Iris pigment epithelial cell (primary cell): ENCODE results near the gene KLHL34.

Source experiments
- DNase-seq: peaks from one replicate; pipeline ENCODE4 v3.0.0-alpha.2; 2011; ENCODE audit warnings: low read depth

KLHL34 gene

DNA sequence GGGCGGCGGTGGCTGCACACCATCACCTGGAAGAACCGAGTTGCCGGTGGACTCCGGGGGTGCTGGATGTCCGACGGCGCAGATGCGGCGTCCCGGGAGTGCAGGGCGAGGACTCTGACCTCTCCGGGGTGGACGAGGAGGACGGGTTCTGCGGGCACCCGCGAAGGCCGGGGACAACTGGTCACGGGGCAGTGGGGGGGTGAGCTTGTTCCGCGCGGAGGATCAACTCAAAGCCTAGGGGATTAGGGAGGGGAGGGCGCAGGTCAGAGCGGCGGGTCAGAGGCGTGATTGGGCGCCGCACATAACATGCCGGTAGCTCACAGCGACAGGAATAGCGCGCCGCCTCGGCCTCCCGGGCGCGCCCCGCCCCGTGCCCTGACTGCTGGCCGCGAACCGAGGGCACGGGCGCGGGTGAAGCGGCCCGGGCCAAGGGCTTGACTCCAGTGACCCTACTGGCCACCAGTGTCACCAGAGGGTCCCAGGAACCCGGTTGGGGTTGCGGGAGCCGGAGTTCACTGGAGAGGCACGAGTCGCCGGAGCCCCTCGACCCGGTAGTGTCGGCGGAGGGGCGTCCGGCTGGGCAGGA, at the start of gene KLHL34:
KLHL34 (minus strand) TSS at position 179 of the 586 bp plus-strand sequence. CDS start 542 bp downstream, outside the sequence.
- DNase-seq, result no peak

DNA sequence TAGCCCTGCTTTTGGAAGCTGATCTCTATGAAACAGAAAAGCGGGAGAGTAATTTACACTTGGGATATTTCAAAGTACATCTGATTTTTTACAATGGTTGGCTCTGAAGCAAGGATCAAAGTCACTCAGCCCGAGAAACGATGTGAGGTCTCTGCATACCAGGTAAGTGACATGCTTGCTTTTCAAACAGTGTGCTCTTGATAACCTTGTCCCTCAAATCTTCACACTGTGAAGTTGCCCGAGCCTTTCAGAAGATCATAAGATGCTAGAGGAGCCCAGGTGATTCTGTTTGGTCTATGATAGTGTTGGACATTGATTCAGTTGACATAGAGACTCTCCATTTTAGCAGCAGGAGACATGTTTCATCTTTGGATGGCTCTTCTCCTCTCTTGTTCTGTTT, 47.1 kb upstream of the KLHL34 start:
- no peak for DNase-seq

GRCh38 chrX:21702725-21703124, 44.6 kb upstream of the KLHL34 start:
- DNase-seq, result no peak

DNA sequence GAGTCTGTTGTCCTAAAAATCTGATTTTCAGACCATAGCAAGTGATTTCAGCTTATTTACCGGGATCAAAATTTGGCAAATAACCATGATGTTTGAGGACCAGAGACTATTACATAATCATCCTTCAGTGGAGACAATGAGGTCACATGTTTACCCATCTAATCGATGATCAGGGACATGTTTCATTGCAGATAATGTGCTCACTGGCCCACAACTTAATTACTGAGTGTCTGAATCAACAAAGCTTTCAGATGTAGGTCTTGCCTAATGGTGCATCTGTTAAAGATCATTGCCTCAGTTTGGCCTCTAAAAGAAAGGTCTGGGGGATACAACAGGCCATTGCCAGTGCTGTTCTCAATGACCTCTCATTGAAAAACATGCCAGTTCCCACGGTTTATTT, 42.8 kb upstream of the KLHL34 start:
- DNase-seq, result no peak

GRCh38 chrX:21700275-21700674, 42.1 kb upstream of the KLHL34 start:
- DNase-seq, result no peak

DNA sequence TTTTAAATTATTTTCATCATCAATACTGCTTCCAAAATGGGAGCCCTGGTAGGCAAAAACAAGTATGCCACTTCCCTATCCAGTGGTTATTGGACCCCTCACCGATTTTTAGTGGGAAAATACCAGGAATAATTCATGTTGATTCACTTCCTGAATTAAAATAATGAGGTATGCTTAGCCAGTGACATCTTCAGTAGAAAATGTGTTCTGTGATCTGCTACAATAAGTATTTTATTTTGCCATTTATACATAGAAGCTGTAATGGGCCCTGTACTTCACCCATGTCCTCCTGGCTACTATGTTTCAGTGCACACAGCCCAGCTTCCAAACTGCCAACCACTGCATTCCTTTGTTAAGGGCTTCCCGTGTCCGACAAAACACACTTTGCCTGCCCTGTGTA, 41.0 kb upstream of the KLHL34 start:
- peak; percentile 13 for DNase-seq

GRCh38 chrX:21698272-21698671, 40.1 kb upstream of the KLHL34 start:
- no peak for DNase-seq

DNA sequence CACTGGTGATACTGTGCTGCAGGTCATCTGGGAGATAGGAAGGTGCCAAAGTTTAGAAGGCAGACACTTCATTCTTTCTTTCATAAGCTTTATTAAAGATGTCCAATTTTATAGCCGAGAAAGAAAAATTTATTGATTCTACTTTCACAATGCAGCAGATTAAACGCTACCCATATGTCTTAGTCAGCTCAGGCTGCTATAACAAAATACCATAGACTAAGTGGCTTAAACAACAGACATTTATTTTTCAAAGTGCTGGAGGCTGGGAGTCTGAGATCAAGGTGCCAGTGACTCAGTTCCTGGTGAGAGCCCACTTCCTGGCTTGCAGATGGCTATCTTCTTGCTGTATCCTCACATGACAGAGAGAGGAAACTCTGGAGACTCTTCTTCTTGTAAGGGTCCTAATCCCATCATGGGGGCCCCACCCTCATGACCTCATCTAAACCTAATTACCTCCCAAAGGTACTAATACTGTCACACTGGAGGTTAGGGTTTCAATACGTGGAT, 33.4 kb upstream of the KLHL34 start:
- DNase-seq, result peak; percentile 11

DNA sequence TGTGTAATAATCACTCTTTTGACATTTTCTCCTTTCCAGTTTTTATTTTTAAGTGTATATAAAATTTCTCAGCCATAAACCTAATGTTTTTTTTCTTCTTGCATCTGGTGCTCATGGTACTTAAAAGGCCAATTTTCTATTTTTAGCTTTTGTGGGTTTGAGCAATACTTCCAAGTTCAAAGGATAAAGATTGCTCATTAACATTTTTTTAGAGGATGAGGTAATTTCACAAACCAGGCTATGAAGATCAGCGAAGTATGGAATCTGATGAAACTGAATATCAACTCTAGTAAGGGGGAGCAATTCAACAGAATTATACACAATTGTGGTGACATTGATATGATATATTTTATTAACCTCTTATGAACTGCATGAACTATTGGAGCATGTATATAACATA, 25.8 kb upstream of the KLHL34 start:
- peak; percentile 54 for DNase-seq

GRCh38 chrX:21678048-21678612, 20.0 kb upstream of the KLHL34 start:
- no peak for DNase-seq

DNA sequence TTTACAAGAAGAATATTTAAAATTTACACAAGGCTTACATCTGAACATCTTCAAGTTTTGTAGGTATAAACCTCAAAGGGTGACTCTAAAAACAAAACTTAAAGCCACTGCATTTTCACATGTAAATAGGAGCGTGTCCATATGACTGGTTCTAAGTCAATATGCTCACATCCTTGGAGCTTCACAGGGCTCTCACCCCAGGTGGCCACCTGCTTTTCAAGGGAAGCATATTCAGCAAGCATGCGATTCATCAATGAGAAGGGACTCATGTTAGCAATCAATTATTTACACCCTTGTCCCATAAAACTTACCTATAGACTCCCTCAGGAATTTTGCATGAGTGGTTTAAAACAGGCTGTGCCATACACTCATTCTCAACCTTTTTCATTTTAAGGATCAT, 17.8 kb upstream of the KLHL34 start:
- no peak for DNase-seq

DNA sequence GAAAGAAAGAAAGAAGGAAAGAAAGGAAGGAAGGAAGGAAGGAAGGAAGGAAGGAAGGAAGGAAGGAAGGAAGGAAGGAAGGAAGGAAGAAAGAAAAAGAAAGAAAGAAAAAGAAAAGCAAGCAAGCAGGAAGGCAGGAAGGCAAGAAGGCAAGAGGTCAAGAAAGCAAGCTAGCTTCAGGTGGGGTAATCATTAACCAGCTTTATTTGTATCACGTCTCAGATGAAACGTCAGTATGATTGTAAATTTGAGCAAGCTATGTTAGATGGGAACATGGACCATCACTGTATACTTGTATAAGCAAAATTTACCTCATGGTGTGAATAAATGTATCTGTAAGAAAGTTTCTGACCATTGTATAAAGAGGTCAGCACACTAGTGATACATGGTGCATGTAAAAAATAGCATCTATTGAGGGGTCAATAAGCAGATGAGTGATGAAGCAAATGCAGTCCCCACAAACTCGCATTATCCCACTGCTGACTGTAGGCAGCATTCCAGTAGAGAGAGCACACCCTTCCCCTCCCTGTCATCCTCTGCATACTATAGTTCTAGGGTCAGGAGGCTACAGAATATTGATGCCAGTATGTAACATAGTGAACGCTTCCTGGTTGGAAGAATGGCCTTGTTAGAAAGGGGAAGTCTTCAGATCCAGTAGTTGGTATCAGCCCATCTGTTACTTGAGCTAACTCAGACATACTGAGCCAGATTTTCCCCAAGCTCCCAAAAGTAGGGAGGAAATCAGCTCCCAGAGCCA, 16.5 kb upstream of the KLHL34 start:
- DNase-seq, result no peak

- DNase-seq, result no peak
Observed at GRCh38 chrX:21666679-21667078, 8.5 kb upstream of the KLHL34 start.

- no peak for DNase-seq
Observed at GRCh38 chrX:21666252-21666651, 8.1 kb upstream of the KLHL34 start.

GRCh38 chrX:21662761-21663160, 4.6 kb upstream of the KLHL34 start:
- no peak for DNase-seq

DNA sequence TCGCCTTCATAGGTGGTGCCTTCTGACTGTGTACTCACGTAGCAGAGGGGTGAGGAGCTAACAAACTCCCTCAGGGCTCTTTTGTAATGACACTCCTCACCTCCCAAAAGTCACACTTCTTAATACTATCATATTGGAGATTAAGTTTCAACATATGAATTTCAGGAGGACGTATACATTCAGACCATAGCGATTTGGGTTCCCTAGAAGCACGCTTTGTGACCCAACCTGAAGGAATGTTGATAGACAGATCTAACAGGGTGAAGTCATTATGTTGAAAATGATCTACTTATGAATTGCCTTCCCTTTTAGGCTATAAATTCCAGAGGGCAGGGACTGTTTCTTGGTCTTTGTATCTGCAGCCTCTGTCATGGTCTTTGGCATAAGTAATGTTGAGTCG, 3.2 kb upstream of the KLHL34 start:
- DNase-seq, result no peak

GRCh38 chrX:21660156-21660555, 2.0 kb upstream of the KLHL34 start:
- DNase-seq, result no peak

- DNase-seq, result no peak
Observed at GRCh38 chrX:21659320-21659719, 1.2 kb upstream of the KLHL34 start.

DNA sequence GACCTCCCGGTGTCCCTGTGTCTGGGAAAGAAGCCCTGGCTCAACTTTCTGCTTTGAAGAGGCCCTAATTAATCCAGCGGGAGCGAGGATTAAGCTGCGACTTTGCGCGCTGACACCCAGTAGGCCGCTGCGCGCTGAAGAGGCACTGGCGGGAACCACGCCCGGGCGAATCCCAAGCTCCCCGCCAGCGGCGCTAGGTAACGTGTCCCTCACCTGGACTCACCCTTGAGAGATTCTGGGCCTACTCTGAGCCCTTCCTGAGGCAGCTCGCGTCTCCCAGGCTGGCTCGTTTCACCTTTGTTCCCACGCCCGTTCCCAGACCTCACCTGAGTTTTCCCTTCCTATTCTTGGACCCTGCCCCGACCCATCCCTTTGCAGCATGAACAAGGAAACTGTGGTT, 616 bp upstream of the KLHL34 start:
- DNase-seq, result no peak

DNA sequence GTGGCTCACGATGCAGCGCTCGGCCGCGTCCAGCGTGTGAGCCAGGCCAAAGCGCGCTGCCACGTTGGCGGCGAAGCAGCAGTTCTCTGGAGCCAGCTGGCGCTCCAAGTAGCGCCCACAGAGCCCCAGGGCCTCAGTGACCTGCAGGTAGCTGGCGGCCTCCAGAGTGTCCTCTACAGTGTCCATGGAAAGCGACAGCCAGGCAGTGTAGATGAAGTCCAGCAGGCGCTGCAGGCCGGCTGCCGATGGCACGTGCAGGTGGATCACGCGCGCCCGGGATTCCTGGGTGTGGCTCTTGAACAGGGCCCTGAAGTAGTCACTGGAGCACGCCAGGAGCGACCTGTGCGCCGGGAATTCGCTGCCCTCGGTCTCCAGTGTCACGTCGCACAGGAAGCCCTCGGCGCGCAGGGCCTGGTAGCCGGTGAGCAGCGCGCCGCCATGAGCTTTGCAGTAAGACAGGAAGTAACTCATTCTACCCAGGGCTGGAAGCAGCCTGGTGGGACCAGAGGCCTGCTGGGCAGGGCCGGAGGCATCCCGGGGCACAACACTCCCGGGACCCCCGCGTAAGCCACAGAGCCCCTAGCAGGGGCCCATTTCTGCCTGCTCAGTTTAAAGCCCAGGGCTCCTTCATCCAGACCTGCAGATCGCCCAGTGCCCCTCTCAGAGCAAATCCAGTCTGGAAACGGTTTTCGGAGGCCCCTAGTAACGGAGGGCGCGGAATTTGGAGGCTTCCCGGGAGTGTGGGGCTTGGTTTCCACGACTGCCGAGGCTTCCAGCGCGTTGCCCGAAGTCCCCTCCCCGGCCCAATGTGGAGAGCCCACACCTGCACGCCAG, 595 bp downstream of the KLHL34 start:
- DNase-seq, result no peak

DNA sequence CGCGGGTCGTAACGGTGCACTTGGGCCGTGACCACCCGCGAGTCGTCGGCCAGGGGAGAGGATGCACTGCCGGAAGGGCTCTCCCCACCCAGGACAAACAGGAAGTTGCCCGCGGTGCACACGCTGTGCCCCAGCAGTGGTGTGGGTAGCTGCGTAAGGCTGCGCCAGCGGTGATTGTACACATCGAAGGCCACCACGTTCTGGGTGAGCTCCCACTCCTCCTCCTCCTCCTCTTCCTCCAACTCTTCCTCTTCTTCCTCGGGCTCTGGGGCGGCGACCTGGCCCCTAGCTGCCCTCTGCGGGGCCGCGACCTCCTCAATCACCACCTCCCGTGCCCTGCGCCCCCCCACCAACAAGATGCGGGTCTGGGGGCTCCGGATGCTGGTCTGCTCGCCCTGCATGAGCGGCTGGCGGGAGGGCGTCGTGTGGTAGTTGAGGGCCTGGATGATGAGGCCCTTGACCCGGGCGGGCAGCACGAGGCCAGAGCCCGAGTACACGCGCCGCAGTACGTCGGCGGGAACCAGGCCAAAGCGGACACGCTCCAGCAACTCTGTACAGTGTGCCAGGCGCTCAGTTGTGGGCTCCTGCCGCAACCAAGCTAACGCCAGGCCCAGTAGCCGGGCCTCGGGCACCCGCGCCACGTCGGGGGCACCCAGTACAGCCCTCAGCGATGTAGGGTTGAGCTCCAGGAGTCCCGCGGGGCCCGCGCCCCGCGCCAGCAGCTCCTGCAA, 1.4 kb downstream of the KLHL34 start:
- no peak for DNase-seq
